Measurements from ENCODE around the gene CALN1.

DNA sequence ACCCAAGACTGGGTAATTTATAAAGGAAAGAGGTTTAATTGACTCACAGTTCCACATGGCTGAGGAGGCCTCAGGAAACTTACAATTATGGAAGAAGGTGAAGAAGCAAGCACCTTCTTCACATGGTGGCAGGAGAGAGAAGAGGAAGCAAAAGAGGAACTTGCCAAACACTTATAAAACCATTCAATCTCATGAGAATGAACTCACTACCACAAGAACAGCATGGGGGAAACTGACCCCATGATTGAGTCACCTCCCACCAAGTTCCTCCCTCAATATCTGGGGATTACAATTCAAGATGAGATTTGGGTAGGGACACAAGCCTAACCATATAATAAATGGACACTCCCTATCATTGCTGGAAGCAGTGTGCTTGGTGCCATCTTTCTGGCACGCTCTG lies 506.3 kb downstream of the CALN1 start:
- TF ChIP-seq CTCF (IDR thresholded peaks at IDR 0.05) (no peak), POLR2A (IDR thresholded peaks at IDR 0.05) (no peak)

Measured in heart left ventricle (tissue), 13 donors.